Loucy (cell line): Measurements from ENCODE around the gene NUP50.

Source experiments
- H2AFZ ChIP-seq: fragments of 200-600 bp; sonication (generic); 2 replicates; pipeline ENCODE4 v1.6.0; 2016; ENCODE audit warnings: antibody characterized with exemption, mild to moderate bottlenecking, low read length, moderate library complexity
- H3F3A ChIP-seq: fragments of 200-600 bp; 2 replicates; pipeline ENCODE4 v1.6.0; 2016; ENCODE audit warnings: antibody characterized with exemption, low read depth, mild to moderate bottlenecking
- H3K27me3 ChIP-seq: fragments of 200-600 bp; sonication (generic); 2 replicates; pipeline ENCODE4 v1.6.1; 2014; ENCODE audit warnings: low read length, mild to moderate bottlenecking; ENCODE audit not compliant: insufficient read depth, poor library complexity, severe bottlenecking
- H3K36me3 ChIP-seq: fragments of 200-600 bp; sonication (generic); 2 replicates; pipeline ENCODE4 v1.6.1; 2016; ENCODE audit warnings: low read length; ENCODE audit not compliant: insufficient read depth
- H3K4me1 ChIP-seq: fragments of 200-600 bp; sonication (generic); 2 replicates; pipeline ENCODE4 v1.5.1; 2014; ENCODE audit warnings: low read length, mild to moderate bottlenecking; ENCODE audit not compliant: insufficient read depth, poor library complexity, severe bottlenecking
- H3K4me2 ChIP-seq: fragments of 200-600 bp; sonication (generic); 2 replicates; pipeline ENCODE4 v1.6.0; 2014; ENCODE audit warnings: antibody characterized with exemption, low read length, low read depth, mild to moderate bottlenecking; ENCODE audit not compliant: poor library complexity, severe bottlenecking
- H3K4me3 ChIP-seq: fragments of 200-600 bp; sonication (generic); 2 replicates; pipeline ENCODE4 v1.5.1; 2014; ENCODE audit warnings: low read length, mild to moderate bottlenecking, mixed read lengths; ENCODE audit not compliant: poor library complexity, severe bottlenecking
- H3K79me2 ChIP-seq: fragments of 200-600 bp; sonication (generic); 2 replicates; pipeline ENCODE4 v1.6.1; 2014; ENCODE audit warnings: low read length; ENCODE audit not compliant: insufficient read depth
- H3K9ac ChIP-seq: fragments of 200-600 bp; sonication (generic); 2 replicates; pipeline ENCODE4 v1.6.0; 2014; ENCODE audit warnings: mild to moderate bottlenecking, low read depth, low read length, moderate library complexity; ENCODE audit not compliant: poor library complexity, severe bottlenecking
- H3K9me2 ChIP-seq: fragments of 200-600 bp; sonication (generic); replicated peaks from 2 replicates; pipeline ENCODE4 v1.6.1; 2016; ENCODE audit warnings: low read depth, low read length, mixed read lengths
- H3K9me3 ChIP-seq: fragments of 200-600 bp; sonication (generic); 2 replicates; pipeline ENCODE4 v1.6.1; 2014; ENCODE audit warnings: mild to moderate bottlenecking, antibody characterized with exemption, low read length, low read depth; ENCODE audit not compliant: insufficient read depth
- H4K20me1 ChIP-seq: fragments of 200-600 bp; sonication (generic); 2 replicates; pipeline ENCODE4 v1.6.0; 2014; ENCODE audit warnings: antibody characterized with exemption, low read length, mild to moderate bottlenecking; ENCODE audit not compliant: insufficient read depth, poor library complexity, severe bottlenecking
- EZH2phosphoT487 ChIP-seq: fragments of 200-600 bp; IDR thresholded peaks from 2 replicates; pipeline ENCODE4 v1.6.1; 2018; ENCODE audit warnings: antibody characterized with exemption, mild to moderate bottlenecking, moderate library complexity, borderline replicate concordance
- TF ChIP-seq, protein P1 (sequence below): fragments of 200-600 bp; sonication (generic); conservative IDR thresholded peaks from 2 replicates; pipeline ENCODE4 v1.5.1; 2014; ENCODE audit warnings: mild to moderate bottlenecking, antibody characterized with exemption, low read length

Gene NUP50

DNA sequence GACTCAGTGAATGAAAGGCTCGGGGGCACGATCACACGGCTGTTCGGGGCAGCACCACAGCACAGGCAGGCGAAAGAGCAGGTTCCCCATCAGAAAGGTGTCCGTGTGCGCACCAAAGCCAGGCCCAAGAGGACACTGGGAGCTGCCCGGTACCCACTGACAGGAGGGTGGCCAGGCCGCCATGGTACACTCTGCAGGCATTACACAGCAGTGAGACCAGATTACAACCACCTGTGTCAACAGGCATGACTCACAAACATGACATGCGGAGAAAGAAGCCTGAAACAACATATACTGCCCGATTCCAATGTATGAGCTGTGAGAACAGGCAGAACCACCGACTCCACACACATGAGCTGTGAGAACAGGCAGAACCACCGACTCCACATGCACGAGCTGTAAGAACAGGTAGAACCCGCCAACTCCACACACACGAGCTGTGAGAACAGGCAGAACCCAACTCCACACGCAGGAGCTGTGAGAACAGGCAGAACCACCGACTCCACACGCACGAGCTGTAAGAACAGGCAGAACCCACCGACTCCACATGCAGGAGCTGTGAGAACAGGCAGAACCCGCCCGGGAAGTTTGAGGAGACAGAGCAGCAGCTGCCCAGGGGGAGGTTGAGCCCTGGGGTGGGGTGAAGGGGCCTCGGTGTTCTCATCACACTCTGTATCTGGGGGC, 44.4 kb downstream of the NUP50 start:
- no peak overlapping the region for H3K4me3 ChIP-seq
- H4K20me1 ChIP-seq = no peaks in the 10 kb centered on the region
- no peaks in the 10 kb centered on the region for H3K4me1 ChIP-seq
- no peak overlapping the region for H2AFZ ChIP-seq
- no peaks in the 10 kb centered on the region for H3K9me2 ChIP-seq
- H3F3A ChIP-seq = no peaks in the 10 kb centered on the region
- H3K36me3 ChIP-seq = no peaks in the 10 kb centered on the region
- no peaks in the 10 kb centered on the region for H3K27me3 ChIP-seq
- no peaks in the 10 kb centered on the region for H3K9me3 ChIP-seq
- H3K79me2 ChIP-seq = no peaks in the 10 kb centered on the region
- TF ChIP-seq EZH2phosphoT487 = no peak
- TF ChIP-seq, protein P1, sequence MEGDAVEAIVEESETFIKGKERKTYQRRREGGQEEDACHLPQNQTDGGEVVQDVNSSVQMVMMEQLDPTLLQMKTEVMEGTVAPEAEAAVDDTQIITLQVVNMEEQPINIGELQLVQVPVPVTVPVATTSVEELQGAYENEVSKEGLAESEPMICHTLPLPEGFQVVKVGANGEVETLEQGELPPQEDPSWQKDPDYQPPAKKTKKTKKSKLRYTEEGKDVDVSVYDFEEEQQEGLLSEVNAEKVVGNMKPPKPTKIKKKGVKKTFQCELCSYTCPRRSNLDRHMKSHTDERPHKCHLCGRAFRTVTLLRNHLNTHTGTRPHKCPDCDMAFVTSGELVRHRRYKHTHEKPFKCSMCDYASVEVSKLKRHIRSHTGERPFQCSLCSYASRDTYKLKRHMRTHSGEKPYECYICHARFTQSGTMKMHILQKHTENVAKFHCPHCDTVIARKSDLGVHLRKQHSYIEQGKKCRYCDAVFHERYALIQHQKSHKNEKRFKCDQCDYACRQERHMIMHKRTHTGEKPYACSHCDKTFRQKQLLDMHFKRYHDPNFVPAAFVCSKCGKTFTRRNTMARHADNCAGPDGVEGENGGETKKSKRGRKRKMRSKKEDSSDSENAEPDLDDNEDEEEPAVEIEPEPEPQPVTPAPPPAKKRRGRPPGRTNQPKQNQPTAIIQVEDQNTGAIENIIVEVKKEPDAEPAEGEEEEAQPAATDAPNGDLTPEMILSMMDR = no peak
- H3K9ac ChIP-seq = no peak overlapping the region
- no peak overlapping the region for H3K4me2 ChIP-seq

- TF ChIP-seq, protein P1 = no peak
- no peak for TF ChIP-seq EZH2phosphoT487
- no peaks in the 10 kb centered on the region for H3K9me2 ChIP-seq
- no peaks in the 10 kb centered on the region for H3K4me1 ChIP-seq
- H2AFZ ChIP-seq = no peak overlapping the region
- no peaks in the 10 kb centered on the region for H3F3A ChIP-seq
- H3K36me3 ChIP-seq = no peaks in the 10 kb centered on the region
- H3K4me3 ChIP-seq = no peak overlapping the region
- no peaks in the 10 kb centered on the region for H3K27me3 ChIP-seq
- H3K9me3 ChIP-seq = no peaks in the 10 kb centered on the region
- H3K4me2 ChIP-seq = no peak overlapping the region
- no peaks in the 10 kb centered on the region for H3K79me2 ChIP-seq
- H3K9ac ChIP-seq = no peak overlapping the region
- H4K20me1 ChIP-seq = no peaks in the 10 kb centered on the region
These were observed 44.9 kb downstream of the NUP50 start for GRCh38 chr22:45208696-45208992.

- Histone ChIP-seq H3K36me3 (no peaks in the 10 kb centered on the region), H3K4me1 (no peaks in the 10 kb centered on the region), H3K4me2 (no peak overlapping the region), H3F3A (no peaks in the 10 kb centered on the region), H3K27me3 (no peaks in the 10 kb centered on the region), H3K4me3 (no peak overlapping the region), H3K9me3 (no peaks in the 10 kb centered on the region), H3K9ac (no peak overlapping the region), H3K9me2 (no peaks in the 10 kb centered on the region), H3K79me2 (no peaks in the 10 kb centered on the region), H4K20me1 (no peaks in the 10 kb centered on the region), H2AFZ (no peak overlapping the region)
- TF ChIP-seq EZH2phosphoT487 = no peak
- TF ChIP-seq, protein P1 = peak; percentile 83
These were observed 45.5 kb downstream of the NUP50 start for GRCh38 chr22:45208993-45209838.
